HEK293T (cell line): ENCODE measurements around the gene SLCO3A1.

Experiments
- ARNT ChIP-seq: fragments of 450-650 bp; IDR thresholded peaks from 2 replicates; pipeline ENCODE4 v1.6.1; 2017; ENCODE audit warnings: mild to moderate bottlenecking
- ELF4 ChIP-seq: fragments of 450-650 bp; IDR thresholded peaks from 2 replicates; pipeline ENCODE4 v1.6.1; 2017; ENCODE audit warnings: antibody characterized with exemption
- FOXK2 ChIP-seq: fragments of 450-650 bp; IDR thresholded peaks from 2 replicates; pipeline ENCODE4 v1.6.1; 2016; ENCODE audit warnings: mild to moderate bottlenecking
- FOXM1 ChIP-seq: fragments of 450-650 bp; IDR thresholded peaks from 2 replicates; pipeline ENCODE4 v1.6.1; 2017; ENCODE audit warnings: mild to moderate bottlenecking, borderline replicate concordance
- HDGF ChIP-seq: fragments of 450-650 bp; IDR thresholded peaks from 2 replicates; pipeline ENCODE4 v1.6.1; 2017; ENCODE audit warnings: antibody characterized with exemption, borderline replicate concordance
- L3MBTL2 ChIP-seq: fragments of 450-650 bp; conservative IDR thresholded peaks from 2 replicates; pipeline ENCODE4 v1.6.1; 2016; ENCODE audit warnings: mild to moderate bottlenecking
- NFRKB ChIP-seq: fragments of 450-650 bp; IDR thresholded peaks from 2 replicates; pipeline ENCODE4 v1.6.1; 2016; ENCODE audit warnings: mild to moderate bottlenecking, moderate library complexity
- SP1 ChIP-seq: fragments of 450-650 bp; IDR thresholded peaks from 2 replicates; pipeline ENCODE4 v1.6.1; 2017
- SUZ12 ChIP-seq: fragments of 450-650 bp; IDR thresholded peaks from 2 replicates; pipeline ENCODE4 v1.6.1; 2016; ENCODE audit warnings: mild to moderate bottlenecking
- TF ChIP-seq, protein P1 (sequence below): fragments of 450-650 bp; IDR thresholded peaks from 2 replicates; pipeline ENCODE4 v1.6.1; 2016

GRCh38 chr15:91926908-91927270 lies 73.4 kb downstream of the SLCO3A1 start:
- no peak for TF ChIP-seq ELF4
- no peak for TF ChIP-seq L3MBTL2
- TF ChIP-seq ARNT: no peak
- TF ChIP-seq FOXM1: no peak
- no peak for TF ChIP-seq FOXK2
- no peak for TF ChIP-seq HDGF
- TF ChIP-seq SUZ12: no peak
- TF ChIP-seq, protein P1, sequence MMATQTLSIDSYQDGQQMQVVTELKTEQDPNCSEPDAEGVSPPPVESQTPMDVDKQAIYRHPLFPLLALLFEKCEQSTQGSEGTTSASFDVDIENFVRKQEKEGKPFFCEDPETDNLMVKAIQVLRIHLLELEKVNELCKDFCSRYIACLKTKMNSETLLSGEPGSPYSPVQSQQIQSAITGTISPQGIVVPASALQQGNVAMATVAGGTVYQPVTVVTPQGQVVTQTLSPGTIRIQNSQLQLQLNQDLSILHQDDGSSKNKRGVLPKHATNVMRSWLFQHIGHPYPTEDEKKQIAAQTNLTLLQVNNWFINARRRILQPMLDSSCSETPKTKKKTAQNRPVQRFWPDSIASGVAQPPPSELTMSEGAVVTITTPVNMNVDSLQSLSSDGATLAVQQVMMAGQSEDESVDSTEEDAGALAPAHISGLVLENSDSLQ: no peak
- TF ChIP-seq SP1: no peak
- TF ChIP-seq NFRKB: no peak
